ENCODE results near the gene TMOD1. TPM values are rescaled to one million over a fixed set of nuclear protein-coding genes. Genes with fewer than 3 reads are reported as not detected.

The TMOD1 gene
- total and polyA plus RNA-seq, 10 of the 15 experiments (the other 5 are each of a cell fraction or from before 2014, with no cell fraction given), result 4.0 to 44.1 (median 15.4) TPM

- intact Hi-C loops (cut with micrococcal nuclease; ENCODE audit: unreplicated experiment), result no loop called here
- WGBS (ENCODE audit: insufficient coverage, insufficient replicate concordance, low lambda C conversion rate, missing lambda C conversion rate), result 100% methylated on average over 2 of the region's 2 CpGs
Observed at GRCh38 chr9:97475059-97475458, 26.4 kb upstream of the TMOD1 start.

More at GRCh38 chr9:97475059-97475458, 26.4 kb upstream of the TMOD1 start:
- H3K4me2 ChIP-seq (ENCODE audit: control insufficient read depth, insufficient read depth), result no peak overlapping the region
- H3K9me3 ChIP-seq (replicated peaks; ENCODE audit: control insufficient read depth, insufficient read depth, low read length), result no peaks in the 10 kb centered on the region
- no peaks in the 10 kb centered on the region for H3K27me3 ChIP-seq (replicated peaks in 1 of 2; ENCODE audit: control insufficient read depth in 2 of 2, insufficient read depth in 2 of 2, low read length in 1 of 2)
- no peaks in the 10 kb centered on the region for H3K79me2 ChIP-seq (ENCODE audit: control insufficient read depth, insufficient read depth, low read length)
- POLR2A ChIA-PET, result no interaction called here
- no peak overlapping the region for H3K4me3 ChIP-seq
- no peaks in the 10 kb centered on the region; a peak in 1 of 4 replicates for H3K36me3 ChIP-seq (ENCODE audit: control insufficient read depth in 2 of 2, insufficient read depth in 2 of 2, low read length in 1 of 2)
- no peak overlapping the region for H3K27ac ChIP-seq (ENCODE audit: control insufficient read depth, insufficient read depth)
- H4K20me1 ChIP-seq (ENCODE audit: control insufficient read depth, insufficient read depth), result no peaks in the 10 kb centered on the region
- no peak overlapping the region for H3K9ac ChIP-seq (ENCODE audit: control insufficient read depth, insufficient read depth, low read length)
- SMC1A ChIA-PET (ENCODE audit: uncharacterized antibody, unreplicated experiment), result interaction anchor here (1.0 to 11.4 kb wide), 5 partner anchors 10 to 123 kb away, joined by 3 to 377 read pairs (median 13); partner anchors contain the start of gene TMOD1
- FAIRE-seq, result no peak
- TF ChIP-seq ATF2 (IDR thresholded peaks at IDR 0.05; ENCODE audit: low read length) (no peak), ZNF207 (IDR thresholded peaks at IDR 0.05; ENCODE audit: borderline replicate concordance) (no peak)
- DNase-seq (ENCODE audit: low read depth, low spot score), result no peak
- ATAC-seq, result no peak
- no TSS peak for BruUV-seq (replicated peaks)
- H2AFZ ChIP-seq (ENCODE audit: control insufficient read depth, low read depth, low read length), result no peak overlapping the region
- in situ Hi-C loops (cut with MboI), result no loop called here
- RAD21 ChIA-PET (ENCODE audit: unreplicated experiment), result interaction anchor here (1.0 to 10.0 kb wide), 2 partner anchors 42 to 123 kb away, joined by 3 to 306 read pairs; no protein-coding TSS in a partner anchor
- H3K4me1 ChIP-seq (ENCODE audit: control insufficient read depth, insufficient read depth, low read length), result peaks cover under 1% of the 10 kb centered on the region; the same call in 1 of the 2 replicates
- CTCF ChIA-PET, result interaction anchor here (1.0 to 14.9 kb wide), 7 partner anchors 11 to 138 kb away, joined by 3 to 573 read pairs (median 90); partner anchors contain the start of gene TMOD1
